HG02885 (cell line): ENCODE results near the gene ACSS1.

Source experiments
- ATAC-seq: cut with Tn5 transposase; IDR thresholded peaks from one replicate; pipeline ENCODE4 v1.9.1; 2021; ENCODE audit warnings: mild to moderate bottlenecking; ENCODE audit not compliant: unreplicated experiment, poor library complexity

ACSS1 gene

DNA sequence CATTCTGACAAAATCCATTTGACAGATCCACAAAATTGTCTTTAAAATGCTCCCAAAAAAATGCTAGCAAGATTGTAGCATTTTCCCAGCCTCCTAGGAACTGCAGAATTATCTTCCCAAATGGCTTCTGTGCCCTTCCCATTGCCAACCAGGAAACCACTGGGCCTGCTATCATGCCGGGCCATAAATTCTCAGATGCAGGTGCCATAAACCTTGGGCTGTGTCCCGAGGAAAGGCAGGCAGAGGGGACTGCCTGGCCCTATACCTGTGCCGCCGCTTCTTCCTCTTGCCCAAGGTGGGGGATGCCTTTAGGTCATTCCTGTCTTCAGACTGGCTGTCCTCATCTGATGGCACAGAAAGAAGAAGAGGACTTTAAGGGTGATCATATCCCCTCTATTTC, 21.2 kb upstream of the ACSS1 start:
- ATAC-seq = no peak

DNA sequence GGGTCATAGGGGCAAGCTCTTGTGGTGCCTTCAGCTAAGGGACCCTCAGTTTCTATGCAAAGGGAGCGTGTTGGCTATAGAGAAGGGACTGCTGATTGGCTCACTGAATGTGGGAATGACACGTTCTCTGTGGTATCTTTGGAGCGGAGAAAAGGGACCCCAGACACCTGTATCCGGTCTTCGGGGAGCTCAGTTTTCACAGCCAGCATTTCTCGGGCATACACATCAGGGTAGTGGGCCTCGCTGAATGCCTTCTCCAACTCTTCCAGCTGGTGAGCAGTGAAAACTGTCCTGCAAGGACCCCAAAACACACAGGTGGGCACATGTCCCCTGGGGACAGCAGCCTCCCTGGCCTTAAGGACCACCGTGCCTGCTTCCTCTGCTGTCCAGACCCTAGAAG, 20.7 kb upstream of the ACSS1 start:
- ATAC-seq = no peak

DNA sequence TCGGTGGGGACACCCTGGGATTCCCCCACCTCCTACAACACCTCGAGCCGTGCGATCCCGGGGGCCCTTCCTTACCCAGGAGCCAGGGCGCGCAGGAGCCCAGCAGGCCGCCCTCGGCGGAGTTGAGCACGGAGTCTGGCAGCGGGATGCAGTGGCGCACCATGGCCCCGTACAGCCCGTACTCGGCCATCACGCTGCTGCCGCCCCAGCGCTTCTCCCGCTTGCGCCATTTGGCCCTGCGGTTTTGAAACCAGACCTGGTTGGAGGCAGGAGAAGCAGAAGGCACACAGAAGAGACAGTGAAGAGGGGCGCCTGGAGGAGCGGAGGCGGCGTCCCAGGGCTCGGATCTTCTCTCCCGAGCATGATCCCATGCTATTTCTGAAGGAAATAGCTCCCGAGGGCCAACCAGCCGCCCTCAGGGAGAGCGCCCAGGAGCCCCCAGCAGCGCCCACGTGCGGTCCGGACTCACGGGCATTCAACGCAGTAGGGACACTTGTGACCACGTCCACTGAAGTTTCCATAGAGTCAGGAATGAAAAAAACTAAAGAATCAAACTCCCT, 19.8 kb upstream of the ACSS1 start:
- no peak for ATAC-seq

DNA sequence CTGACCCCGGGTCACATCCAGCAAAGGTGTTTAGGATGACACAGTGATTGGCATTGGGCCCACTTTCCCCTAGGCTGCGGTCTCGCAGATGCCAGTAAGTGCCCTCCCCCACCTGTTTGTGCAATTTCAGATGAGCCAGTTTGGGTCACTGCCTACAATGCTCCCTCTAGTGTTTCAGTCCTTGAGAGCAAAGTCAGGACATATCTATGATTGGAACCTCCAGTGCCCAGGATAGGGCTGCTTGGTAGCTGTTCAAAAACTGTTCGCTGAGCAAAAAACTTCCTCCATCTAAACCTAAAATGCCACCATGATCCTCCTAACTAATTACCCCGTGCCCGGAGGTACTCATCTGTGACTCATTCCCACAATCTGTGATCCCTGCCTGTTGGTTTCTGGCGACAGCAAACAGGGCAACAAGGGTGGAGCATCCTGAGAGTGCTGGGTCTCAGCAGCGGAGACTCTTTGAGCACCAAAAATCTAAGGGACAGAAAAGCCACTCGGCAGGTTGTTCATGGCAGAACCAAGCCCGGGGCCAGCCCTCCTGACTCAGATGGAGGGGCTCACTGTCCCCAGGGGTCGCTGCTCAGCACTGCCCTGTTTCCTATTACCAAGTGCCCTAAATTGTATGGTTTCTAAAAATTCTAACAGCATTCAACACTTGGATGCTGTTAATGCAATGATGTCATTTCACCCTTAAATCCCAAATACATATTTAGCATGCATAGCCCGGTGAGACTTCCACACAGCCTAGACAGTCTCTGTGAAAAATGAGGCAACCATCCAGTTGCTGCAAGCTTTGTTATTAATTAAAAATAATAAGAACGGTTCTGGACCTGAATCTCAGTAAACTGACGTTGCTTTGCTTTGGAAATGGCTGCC, 19.0 kb upstream of the ACSS1 start:
- ATAC-seq = peak; percentile 53

DNA sequence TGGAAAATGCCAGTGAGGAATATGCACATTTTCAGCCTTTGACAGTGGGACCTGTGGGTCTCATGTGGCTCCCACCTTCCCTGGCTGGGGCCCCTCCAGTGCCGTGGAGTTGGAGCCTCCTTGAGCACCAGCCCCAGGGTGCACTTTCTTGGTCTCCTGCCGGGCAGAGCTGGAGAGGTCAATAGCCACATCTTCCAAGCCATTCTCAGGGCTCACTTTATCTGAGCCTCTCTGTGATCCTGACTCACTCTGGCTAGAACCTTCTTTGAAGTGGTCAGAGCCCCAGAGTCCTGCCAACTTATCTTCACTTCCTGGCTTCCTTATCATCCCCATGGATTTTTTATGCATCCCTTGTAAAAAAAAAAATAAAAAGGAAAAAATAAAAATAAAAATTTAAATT, 18.3 kb upstream of the ACSS1 start:
- ATAC-seq = no peak

DNA sequence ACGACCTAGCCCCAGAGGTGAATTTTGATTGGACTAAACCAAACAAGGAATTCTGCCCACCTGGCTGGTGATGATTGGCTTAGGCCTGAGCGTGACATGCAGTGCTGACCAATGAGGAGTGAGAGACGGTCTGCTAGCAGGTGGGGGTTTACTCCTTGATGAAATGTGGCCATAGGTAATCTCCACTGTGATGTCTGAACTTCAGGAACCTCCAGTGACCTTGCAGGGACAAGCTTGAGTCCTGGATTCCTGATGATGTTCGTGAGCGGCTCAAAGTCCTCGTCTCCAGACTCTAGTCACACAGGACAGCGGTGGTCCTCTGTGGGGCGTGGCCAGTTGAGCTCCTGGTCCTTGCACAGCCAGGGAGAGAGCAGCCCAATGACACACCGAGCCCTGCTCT, 15.6 kb upstream of the ACSS1 start:
- no peak for ATAC-seq

DNA sequence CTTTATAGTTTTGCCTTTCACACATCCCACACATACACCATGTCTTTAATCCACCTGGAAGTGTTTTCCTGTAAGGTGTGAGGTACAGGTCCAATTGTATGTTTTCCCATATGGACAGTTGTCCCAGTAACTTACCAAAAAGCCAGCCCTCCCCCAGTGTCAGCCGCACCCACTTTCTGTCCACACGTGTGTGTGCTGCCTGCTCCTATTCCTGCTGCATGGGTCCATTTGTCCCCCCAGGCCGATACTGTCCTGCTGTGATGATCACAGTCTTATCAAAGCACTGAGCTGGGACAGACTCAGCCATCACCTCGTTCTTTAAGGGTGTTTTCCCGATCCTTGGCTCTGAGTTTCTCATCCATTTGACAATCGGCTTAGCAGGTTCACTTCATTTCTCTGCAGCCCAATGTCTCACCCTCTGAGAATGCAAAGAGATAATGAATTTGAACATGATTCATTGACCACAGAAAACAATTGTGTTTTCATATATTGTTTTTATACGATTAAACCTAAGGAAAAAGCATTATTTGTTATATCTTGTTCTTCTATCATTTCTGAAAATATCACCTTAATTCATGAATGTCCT, 14.4 kb upstream of the ACSS1 start:
- no peak for ATAC-seq

DNA sequence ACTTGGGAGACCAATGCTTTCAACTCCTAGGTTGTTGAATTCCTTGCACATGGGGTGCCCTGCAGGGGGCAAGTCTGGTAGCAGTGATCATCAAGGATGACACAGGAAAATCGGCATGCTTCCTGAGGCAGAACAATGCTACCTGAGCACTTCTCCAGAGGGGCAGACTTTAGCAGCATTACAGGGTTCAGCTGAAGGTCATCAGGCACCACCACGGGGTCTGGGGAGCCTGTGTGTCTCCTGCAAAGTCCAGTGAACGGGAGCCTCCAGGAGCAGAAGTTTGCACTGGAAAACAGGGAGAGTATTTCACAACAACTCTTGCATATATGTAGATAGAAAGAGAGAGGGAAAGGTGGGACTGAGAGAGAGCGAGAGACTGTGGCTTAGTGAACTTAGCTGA, 13.8 kb upstream of the ACSS1 start:
- no peak for ATAC-seq

DNA sequence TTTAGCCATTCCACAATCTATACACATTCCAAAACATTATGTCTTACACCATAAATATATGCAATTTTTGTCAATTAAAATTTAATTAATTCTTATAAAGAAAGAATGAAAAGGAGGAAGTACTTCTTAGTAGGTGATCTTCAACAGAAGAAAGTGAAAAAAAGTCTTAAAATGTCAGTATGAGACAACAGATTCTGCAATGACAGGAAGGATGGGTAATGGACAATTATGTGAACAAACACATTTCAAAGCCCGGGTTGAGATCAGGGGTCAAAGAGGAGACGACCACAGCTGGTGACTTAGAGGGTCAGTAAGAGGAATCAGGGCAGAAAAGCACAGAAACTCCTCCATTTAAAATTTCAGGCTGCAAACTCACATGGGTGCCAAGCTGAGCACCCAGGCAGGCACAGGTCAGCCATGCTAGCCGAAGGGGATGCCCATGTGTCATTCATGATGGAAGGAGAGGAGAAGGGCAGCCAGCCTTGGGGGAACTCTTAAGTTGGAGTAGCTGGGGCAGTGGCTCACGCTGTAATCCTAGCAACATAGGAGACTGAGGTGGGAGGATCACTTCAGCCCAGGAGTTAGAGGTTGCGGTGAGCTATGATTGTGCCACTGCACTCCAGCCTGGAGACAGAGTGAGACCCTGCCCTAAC, 13.0 kb upstream of the ACSS1 start:
- no peak for ATAC-seq

DNA sequence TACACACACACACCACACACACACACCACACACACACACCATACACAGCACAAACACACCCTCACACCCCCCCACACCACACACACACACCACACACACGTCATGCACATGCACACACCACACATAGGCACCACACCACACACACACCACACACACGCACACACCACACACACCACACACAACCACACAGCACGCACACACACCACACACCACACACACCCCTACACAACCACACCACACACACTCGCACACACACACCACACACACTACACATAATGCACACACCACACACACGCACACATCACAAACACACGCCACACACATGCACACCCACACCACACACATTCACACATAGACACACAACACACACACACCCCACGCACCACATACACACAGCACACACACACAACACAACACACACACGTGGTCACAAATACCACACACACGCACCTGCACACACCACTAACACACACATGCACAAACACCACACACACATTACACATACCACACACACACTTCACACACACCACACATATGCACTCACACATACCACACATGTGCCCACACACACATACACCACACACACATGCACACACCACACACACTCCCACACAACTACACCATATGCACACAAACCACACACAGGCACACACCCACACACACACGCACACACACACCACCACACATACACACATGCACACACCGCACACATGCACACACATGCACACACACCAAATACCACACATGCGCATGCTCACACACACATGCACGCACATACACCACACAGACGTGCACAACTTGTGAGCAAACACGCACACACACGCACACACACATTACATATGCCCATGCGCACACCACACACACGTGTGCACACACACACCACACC, 9.4 kb upstream of the ACSS1 start:
- ATAC-seq = no peak

DNA sequence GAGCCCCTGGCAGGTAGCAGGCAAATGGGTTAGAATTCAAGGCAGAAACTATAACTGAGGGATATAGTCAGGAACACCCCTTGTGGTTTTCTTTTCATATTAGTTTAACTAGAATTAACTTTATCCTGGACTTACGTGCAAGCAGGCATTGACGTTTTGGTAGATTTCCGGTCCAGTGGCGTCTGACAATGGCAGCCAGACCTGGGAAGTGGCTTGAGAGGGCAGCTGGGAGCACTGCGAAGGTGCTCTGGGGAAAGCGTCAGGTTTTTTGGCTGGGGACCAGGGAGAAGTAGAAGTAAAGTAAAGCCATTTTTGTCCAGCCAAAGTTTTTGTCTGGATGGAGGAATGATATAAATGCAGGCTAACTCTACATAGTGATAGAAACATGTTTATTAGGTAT, 8.4 kb upstream of the ACSS1 start:
- no peak for ATAC-seq

DNA sequence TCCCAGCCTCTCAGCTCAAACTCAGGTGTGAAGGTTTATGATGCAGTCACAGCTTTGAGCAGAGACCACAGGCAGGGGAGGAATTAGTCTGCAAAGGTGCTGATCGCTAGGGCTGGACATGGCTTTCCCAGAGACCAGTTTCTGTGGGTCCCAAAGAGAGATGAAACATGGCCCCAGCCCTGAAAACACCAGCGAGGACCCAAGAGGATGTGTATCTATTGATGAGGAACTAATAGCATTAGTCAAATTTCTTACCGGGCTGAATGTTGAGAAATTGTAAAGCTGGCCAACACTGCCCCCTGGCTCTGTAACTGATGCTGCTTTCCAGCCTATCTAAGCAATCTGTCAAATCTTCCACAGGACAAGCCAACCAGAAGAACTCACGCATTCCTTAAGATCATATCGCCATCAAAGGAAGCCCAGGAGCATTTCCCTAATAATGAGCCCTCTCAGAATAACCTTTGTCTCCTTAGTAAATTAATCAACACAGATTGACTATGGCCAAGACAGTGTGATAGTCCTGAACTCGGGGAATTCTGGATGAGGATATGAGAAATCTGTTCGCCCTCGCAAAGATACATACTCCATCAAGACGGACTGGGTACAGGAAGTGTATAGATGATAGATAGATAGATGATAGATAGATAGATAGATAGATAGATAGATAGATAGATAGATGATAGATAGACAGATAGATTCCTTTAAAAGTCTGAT, 7.8 kb upstream of the ACSS1 start:
- ATAC-seq = peak; percentile 76

DNA sequence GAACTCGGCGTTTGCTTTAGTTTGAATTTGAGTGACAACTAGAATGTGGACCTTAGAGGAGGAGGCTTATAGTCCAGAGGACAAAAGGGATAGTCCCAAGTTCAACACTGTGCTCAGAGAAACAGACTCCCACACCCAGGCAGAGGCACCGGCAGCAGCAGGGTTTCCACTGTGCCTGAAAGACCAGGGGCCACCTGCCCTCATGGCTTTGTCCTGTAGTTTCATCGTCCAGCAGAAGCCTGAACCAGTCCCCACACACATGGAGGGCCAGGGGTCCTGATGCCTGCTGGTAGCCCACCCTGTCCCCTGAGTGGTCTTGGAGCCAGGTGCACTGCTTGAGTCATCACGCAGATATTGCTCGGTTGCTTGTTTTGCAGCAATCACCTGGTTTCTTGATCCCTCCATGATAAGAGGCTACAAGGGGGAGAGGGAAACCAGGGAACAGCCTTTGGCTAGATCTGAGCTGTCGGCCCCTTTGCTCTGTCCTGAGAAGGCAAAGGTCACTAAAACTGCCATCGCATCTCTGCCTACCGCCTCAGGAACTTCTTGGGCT, 7.2 kb upstream of the ACSS1 start:
- no peak for ATAC-seq

DNA sequence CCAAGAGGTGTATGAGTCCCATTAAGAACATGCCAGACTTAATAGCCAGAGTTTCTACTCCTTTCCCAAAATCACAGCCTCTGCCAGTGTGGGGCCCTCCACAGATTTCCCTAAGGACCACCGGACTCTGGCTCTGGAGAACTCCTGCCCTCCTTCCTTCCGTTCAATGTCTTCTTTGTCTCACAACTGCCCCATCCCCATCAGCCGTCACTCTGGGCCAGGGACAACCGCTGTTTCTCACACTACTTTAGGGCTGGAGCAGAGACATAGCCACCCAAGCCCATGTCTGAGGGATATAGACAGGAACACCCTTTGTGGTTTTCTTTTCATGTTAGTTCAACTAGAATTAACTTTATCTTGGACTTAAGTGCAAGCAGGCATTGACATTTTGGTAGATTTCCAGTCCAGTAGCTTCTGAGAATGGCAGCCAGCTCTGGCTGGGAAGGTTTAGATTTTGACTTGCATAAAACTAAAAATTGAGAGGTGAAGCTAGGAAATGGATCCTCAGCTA, 6.7 kb upstream of the ACSS1 start:
- ATAC-seq = no peak

DNA sequence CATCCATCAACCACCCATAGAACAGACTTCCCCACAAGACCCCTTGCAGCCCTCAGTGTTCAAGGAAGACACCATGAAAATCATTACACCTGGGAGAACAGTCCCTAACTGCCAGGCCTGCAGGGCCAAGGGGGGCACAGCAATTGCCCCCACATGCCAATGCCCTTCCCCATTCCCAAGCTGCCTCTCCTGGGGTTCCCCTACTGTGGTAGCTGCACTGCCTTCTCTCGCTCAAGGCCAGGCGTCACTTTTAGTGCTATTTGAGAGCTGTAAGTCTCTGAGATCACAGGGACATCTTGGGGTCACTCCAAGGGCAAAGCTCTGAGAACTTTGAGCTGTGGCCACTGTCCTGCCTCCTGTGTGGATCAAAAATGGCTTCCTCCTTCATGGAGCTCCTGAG, 6.0 kb upstream of the ACSS1 start:
- no peak for ATAC-seq

DNA sequence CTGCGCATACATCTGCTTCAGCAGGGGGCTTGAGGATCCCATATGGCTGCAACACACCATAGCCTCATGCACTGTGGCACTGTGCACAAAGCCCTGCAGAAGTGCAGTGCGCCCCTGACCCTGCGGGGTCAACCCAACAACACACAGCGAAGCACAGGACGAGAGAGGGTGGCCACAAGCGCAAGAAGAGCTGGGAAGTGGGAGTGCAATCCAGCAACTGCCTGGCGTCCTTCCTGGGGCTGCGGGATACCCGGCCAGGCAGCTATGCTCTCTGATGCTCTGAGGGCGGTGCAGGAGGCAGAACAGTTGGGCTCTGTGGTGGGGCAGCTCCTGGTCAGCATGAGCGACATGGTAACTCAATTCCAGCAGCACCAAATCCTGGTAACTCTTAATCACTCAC, 5.6 kb upstream of the ACSS1 start:
- ATAC-seq = no peak

DNA sequence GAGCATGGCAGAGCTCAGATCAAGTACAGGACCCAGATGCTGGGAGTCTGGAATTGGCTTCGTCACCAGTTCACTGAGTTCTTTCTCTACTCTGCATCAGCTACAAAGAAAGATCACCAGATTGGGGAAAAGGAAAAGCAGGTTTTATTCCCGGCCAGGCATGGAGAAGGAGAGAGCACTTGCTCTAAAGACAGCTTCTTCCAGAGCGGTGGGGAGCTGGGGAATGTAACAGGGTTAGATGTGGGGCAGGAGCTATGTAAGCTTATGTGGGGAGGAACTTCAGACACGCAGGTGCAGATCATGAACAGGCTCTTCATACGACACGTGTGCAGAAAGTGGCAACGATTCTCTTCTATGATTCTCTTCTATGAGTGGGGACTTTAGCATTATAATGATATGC, 4.9 kb upstream of the ACSS1 start:
- ATAC-seq = no peak

DNA sequence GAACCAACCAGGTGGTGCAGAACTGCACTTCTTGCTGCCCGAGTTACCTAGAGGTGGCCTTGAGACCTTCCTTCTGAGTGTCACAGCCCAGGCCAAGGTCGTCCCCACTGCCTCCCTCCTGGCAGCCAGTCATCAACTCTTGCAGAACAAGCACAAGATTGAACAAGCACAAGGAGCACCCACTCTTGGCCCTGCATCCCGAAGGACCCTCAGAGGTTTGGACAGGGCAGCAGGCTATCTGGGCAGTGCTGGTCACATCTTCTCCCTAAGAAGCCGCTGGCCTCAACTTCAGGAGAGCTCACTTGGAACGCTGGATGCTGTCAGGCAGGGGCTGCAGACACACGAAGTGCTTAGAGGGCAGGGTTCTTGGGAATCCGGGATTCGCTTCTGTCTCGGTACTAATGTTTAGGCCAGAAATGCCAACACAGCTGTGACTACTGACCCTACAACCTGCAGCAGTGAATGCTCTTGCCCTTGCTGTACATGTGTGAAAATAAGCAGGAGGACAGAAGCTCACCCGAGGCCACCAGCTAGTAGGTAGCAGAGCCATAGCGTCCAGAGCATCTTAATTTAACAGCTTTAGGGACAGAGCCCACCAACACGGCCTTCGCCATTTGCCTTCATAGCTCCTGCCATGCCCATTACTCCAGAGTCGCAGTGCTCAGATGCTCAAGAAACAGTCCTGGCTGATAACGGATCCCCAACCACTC, 4.0 kb upstream of the ACSS1 start:
- ATAC-seq = no peak
